Stimulated activated CD8-positive, alpha-beta memory T cell treated with anti-CD3 and anti-CD28 coated beads, Interleukin-15, amount 100 ng/mL, for 48 hours (primary cell): ENCODE data around the gene CADPS2.

Source experiments
- DNase-seq, 2 donors: peaks; one replicate each; pipeline ENCODE4 v3.0.0-alpha.2; 2020; ENCODE audit warnings: low read depth in 2 of 2

The CADPS2 gene

DNA sequence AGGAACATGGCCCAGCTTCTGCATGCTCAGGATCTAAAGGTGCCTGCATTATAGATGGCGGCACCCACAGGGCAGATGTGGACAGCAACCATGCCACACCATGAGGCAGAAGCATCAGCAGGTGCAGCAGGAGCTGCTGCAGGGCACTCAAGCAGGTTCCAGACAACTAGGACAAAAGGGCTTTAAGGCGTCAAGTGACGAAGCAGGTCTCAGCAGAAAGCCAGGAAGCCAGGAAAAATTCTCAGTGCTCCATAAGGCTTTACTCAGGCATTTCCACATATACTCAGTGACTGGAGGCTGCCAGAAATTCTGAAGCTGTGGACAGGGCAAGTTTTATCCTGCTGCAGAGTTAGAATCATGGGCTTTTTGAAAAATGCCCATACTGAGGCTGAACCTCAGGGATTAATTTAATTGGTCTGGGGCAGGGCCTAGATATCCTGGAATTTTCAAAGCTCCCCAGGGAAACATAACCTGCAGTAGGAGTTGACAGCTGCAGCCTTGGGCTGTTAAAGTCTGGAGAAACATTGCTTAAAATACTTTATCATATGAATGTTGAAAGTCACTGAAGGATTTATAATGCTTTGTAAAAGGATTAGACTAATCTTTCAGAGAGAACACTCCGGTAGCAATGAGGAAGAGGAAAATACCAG is 115.4 kb downstream of the CADPS2 start:
- no peak for DNase-seq

DNA sequence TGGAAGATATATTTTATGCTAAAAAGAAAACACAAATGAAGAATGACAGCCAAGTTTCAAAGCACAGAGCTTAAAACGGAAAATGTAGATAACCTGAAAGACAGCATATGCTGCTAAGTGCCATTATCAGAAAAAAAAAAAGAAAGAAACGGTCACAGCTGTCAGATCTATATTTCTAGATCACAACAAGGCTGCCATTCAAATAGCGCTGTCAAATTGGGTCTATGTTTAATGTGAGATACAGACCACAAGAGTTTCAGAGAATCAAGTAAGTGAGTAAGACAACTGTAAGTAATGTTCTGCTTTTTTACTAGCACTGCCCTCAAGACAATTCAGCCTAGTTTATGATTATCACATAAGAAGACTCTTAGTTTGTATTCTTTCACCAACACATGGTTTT is 117.4 kb downstream of the CADPS2 start:
- DNase-seq = no peak

DNA sequence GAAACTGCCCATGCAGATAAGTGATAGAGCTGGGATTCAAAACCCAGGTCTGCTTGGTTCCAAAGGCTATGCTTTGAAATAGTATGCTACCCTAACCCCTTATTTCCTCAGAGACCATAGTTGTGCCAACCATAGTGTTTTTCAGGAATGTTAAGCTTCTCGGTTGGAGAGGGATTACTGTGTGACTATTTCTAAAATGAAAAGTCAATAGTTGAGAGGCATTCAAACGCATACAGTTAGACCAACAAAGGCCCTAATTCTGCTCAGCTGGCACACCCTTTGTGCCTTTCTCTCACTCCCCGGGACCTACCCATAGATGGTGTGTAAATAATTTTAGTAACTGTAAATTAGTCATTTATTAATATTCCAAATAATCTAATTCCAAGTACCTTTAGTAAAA is 118.9 kb downstream of the CADPS2 start:
- no peak for DNase-seq

DNA sequence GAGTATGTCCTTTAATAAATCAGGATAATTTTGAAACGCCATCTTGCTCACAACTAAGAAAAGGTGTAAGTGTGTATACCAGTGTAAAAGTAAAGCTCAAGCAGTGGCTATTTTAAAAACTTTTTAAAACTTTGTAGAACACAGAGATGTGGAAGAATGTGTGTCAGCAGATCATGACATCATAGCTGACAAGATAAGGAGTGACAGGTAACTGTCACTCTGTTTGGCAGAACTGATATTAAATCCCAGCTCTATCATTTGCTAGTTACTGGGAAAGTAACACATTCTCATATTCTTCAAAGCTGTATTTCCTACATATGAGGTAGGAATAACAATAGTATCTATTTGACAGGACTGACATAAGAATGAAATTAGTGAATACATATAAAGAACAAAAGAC is 119.7 kb downstream of the CADPS2 start:
- DNase-seq = no peak

DNA sequence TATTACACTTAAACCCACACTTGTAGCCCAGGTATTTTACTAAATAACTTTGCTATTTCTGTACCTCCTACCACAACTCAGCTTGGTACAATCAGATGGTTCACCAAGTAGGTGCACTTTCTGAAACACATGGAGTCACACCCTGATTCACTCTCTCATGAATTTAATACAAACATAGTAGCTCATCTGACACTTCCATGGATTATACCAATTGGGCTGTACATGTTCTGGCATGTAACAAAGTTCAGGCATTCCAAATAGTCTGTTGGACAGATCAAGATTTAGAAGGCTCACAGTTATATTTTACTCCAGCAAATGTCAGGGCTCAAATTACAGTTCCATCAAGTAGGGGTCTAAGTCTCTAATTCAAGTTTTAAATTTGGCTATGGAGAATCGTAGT is 121.4 kb downstream of the CADPS2 start:
- DNase-seq = no peak

DNA sequence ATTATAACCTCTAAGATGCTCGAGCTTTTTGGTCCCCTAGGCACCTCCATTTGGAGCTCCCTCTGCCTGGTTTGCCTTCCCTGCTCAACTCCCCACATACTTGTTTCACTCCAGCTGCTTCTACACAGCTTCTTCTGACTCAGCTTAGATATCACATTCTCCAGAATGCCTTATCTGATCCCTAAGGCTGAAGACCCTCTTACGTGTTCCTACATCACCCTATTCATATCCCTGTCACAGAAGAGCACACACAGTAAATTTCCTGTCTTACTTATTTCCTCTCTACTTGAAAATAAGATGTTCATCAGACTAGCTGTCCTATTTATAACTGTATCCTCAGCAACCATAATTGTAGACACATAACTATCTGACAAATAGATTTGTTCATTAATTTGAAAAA is 122.2 kb downstream of the CADPS2 start:
- no peak for DNase-seq

DNA sequence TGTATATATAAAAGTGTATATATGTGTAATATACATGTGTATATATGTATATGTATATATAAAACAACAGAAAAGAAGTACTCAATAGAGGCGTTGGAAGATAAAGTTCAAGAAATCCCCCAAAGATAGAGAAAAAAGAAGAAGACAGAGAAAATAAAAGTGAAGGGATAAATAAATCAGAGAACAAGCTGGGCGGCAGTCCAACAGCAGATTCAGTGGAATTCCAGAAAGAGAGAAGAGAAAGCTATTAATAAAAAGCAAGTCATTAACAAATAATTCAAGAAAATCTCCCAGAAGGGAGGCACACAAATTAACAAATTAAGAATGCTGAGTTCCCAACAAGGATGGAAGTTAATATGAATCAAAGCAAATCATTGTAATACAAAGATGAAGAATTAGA is 124.2 kb downstream of the CADPS2 start:
- no peak for DNase-seq

DNA sequence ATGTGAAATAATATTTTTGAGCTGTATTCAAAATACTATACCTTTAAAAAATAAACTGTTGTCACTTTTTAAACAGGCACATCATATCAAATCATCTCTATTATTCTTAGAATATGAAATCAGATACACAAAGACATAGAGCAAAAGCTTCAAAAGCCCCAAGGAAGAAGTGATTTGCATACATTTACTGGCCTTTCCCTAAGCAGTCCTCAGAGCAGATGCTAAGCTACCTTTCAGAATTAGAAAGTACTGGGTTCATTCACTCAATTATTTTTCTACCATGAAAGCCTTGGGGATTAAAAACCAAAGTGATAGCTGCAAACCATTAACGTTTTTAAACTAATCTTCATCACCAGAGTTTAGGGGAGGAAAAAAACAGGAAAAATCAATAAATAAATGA is 127.8 kb downstream of the CADPS2 start:
- DNase-seq = no peak

DNA sequence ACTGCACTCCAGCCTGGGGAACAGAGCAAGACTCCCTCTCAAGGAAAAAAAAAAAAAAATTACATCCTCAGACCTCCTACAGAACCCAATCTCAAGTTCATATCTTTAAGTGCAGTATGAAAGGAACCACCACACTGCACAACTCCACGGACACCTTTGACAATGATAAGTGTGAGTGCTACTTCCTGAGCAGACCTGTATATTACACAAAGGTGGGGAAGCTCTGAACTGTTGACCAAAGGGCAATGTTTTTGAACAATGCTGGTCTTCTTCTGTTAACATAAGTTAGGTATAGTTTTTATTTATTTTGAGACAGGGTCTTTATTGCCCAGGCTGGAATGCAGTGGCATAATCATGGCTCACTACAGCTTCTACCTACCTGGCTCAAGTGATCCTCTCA is 129.4 kb downstream of the CADPS2 start:
- no peak for DNase-seq

DNA sequence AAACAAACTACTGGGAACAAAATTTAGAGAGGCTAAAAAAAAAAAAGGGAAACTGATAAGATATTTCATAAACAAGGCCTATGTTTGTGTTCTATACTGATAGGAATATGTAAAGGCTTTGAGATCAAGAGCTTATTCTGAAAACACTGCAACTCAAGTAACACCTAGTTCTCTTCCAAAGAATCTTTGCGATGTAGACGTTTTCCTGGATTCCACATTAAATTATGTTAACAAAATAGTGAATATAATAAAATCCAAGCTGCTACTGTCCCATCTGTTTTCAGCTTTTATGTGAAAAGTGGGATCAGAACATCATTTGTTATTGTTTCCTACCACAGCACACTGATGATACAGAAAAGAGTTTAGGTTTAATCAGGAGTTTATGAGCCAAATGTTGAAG is 130.6 kb downstream of the CADPS2 start:
- DNase-seq = no peak

DNA sequence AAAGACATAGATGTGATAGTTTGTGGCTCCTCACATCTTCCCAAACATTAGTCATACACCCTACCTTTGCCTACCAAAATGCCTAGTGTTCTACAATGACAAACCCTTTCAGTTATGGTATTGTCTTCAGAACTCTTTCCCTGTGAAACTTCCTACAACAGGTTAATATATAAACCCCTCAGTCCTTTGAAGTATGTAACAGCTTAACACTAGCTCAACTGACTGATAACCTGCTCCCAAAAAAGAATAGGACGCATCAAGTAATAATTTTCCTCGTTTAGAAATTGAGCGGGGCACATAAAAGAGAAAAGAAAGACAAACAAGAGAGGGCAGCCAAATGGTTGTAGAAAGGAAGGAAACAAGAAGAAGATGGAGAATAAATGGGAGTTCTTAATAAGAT is 133.7 kb downstream of the CADPS2 start:
- no peak for DNase-seq

DNA sequence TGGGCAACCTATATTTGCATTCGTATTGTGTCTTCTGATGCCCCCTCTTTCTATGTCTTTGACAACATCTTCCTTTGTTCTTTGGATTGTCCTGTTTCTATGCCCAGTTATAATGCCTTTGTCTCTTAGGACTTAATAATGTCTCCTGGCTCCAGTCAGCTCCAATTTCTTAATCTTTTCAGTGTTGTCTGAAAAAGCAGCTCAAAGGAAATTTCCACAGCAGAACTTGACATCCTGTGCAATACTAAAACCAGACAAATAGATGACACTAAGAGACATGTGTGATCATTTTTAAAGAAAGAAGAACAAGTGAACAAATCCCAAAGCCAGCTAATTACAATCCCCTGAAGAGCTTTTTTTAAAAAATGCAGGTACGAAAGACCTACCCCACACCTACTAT is 135.9 kb downstream of the CADPS2 start:
- no peak for DNase-seq

DNA sequence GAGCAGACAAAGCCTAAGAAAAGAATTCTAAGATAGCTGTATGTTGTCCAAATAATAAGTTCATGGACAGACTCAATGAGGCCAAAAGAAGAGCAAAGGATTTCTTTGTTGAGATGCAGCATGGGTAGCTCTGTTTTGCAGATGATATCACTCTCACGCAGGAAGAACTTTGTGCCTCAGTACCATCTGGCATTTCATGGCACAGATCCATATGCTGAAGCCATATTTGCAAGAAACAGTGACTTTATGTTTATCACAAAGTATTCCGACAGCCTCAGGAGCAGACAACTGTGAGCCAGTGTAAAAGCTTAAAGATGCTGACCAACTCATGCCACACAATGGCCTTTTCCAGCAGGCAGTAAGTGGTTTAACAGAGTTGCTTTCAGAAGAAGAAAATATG is 138.1 kb downstream of the CADPS2 start:
- DNase-seq = no peak

DNA sequence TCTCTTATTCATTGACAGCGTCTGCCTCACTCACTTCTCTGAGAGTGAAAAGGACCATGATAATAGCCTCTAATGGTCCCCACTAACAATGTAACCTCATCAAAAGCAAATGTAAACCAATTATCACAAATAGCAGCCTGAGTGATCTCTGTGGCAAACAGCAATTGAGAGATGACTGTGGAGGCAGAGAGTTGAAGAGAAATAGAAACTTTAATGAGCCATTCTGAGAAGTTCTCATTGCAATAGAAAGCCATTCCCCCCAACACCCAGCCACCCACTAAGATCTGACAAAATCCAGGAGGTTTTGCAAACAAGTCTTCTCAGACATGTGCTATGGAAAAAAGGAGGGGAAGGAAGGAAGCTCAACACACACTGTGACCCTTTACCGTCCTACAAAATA is 139.3 kb downstream of the CADPS2 start:
- DNase-seq = no peak

DNA sequence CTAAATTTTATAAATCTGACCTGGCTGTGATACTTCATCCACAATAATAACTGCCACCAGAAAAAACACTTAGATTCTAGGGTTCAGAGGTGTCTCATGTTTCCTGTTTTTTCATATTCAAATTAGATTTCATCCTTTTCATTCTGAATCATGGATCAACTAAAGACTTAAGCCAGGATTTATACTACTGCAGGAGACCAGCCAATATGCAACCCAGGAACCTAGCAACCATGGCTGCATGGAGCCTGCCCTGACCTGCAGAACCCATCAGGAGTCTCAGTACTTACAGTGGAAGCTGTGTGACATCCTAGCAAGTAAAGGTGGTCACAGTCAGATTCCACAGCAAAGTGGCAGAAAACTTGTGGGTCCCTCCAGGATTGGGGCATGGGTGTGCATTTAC is 143.0 kb downstream of the CADPS2 start:
- no peak for DNase-seq

DNA sequence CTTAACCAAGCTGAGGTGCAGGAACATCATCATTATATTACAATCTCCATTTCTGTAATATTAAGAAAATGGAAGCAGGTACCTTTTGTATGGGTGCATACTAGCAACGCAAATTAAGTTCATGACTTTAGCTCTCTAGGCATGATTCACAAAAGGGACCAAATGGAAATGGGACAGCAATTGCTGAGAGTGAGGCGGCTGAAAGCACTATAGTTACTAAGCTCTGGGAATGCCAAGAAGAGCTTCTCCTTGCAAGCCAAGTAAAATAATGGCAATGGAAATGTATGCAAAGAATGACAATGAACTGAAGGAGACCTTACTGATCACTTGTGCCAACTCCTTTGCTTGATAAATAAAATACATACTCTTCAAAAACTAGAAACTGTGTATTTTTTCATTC is 147.3 kb downstream of the CADPS2 start:
- DNase-seq = no peak

DNA sequence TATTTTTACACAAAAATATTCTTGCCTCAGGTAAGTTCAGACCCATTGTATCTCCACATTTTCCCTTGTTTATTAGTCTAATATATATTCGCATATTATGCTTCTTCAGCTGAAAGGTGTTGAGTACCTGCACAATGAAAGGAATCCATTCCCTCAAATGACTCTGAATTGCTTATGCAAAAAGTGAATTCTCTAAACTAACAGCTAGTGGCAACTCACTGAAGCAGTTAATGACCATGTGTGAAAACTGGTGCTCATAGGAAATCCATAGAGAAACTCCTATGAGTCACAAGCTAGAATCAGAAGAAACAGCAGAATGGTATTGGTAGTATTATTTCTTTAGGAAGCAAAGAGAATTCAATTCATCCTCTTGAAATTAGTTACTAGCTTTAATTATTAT is 150.1 kb downstream of the CADPS2 start:
- no peak for DNase-seq

DNA sequence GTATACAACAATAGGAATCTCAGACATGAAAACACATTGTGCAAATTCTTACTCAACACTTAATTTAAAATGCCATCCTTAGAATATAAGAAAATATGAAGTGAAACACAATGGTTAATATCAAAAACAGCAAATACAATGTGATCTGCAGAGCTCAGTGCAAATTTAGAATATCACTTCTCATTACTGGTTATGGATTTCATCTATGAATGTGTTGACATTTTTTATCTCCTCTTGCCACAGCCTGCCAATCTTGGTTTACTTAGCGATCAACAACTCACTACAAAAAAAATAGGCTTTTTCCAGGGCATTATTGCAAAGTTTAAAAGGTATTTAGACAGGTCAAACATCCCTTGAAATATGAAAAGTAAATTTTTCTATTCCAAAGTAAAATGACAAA is 158.5 kb downstream of the CADPS2 start:
- DNase-seq = no peak

DNA sequence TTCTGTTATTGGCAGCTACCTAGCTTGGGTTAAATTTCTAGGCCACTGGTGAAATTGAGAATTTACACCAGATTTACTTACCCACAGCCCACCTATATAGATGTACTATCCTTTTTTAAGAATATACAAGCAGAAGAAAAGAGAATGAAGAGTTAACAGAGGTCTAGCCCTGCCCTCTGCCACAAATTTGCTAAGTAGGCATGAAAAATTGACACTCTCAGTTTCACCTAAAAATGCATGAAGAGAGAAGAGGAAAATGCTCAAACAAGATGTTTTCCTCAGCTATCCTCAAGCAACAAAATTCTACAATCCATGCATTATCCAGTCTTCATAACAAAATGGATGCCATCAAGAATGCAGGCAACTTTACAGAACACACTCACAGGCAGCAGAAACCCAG is 158.9 kb downstream of the CADPS2 start:
- no peak for DNase-seq

DNA sequence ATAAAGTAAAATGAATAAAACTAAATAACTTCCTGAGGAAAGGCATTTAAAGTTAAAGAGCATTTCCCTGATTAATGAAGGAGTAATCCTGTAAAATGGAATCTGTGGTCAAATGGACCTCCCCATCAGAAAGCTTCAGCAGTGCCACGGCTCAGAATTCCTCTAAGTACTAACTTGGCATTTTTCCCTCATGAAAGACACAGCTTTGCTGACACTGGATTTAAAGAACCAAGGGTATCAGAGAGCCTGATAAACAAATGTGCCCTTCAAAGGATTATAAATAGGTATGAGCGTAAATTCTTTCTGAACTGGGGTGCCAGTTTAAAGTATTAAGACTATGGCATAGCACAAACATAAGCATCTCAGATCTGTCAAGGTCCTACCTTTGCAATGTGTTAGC is 159.4 kb downstream of the CADPS2 start:
- no peak for DNase-seq

DNA sequence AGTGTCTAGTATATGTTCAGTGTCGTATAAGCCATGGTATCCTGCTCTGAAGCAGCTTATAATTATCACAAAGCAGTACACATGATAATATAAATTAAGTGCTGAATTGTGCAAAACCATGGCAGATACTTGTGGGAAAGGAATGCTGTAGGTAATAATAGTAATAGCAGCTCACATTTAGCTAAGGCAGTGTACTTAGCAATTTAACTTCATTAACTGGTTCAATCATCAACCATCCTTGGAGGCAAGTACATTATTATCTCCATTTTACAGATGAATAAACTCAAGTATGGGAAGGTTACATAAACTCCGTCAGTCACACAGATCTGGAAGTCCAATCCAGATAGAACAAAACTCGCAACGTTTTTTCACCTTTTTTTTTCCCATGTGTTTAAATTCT is 161.9 kb downstream of the CADPS2 start:
- no peak for DNase-seq

DNA sequence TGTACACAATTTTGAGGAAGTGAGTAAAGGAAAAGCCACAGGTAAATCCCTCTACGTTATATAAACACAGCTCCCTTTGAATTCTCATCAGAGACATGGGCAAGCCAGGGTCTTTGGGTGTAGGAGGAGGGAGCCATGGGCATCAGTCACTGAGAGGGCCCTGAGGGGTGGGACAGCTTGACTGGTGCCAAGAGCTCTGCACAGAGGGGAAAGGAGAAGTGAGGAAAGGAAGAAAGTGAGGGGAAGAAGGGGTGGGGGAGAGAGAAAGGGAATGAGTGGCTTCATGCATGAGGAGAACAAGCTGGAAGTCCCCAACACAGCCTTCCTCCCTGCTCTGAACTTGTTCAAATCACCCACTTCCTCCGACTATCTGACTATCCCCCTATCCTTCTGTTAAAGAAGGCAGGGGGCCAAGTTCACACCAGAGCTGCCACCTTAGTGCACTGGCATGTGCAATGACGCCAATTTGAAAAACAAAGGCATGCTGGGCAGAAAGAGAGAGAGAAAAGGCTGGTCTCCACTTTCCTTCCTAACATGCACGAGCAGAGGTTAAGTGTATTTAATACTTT is 167.2 kb downstream of the CADPS2 start:
- no peak for DNase-seq

DNA sequence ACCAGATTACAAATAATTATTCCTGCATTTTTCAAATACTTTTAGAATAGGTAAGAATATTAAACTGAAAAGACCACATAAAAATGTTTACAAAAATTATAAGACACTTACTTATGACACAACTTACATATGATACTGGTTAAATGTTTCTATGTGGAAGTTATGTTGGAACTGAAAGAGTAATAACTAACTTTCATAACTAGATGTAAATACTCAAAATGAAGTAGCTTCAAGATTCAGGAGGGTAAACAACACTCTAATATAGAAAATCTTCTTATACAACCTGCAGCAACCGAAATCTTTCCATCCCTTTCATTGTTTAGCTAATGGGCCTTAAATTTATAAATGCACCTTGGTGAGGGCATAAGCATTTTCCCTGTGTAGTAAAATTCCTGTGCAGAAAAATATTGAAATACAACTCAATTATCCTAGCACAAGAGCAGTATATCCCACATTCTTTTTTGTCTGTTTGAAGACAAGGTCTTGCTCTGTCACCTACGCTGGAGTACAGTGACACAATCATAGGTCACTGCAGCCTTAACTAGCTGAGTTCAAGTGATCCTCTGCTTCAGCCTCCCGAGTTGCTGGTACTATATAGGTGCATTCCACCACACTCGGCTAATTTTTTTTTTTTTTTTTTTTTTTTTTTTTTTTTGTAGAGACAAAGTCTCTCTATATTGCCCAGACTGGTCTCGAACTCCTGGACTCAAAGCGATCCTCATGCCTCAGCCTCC is 168.7 kb downstream of the CADPS2 start:
- DNase-seq = no peak

DNA sequence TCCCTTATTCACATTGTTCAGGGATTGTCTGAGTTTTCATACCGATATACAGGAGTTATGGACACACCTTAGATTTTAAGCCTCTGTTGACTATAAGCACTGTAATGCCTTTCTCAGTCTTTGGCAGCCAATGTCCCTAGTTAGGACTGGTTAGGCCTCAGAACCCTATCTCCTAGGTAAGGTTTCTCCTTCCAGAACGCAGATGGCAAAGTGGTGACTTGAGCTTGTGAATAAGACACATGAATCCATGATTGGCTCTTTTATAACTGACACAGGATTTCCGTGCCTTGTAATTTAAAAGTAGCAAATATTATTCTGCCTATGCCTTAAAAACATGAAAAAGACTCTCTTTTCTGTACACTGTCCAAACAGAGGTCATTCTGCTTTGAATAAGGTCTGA is 171.1 kb downstream of the CADPS2 start:
- DNase-seq = no peak
